ENCODE results near the gene ZIC1. TPM values are rescaled to one million over a fixed set of nuclear protein-coding genes. Genes with fewer than 3 reads are reported as not detected.

The ZIC1 gene
- not detected for total RNA-seq

GRCh38 chr3:147409143-147410115, at the start of gene ZIC1:
TSS of gene ZIC1 (plus strand) at chr3:147409365. CDS start at chr3:147410113, 748 bp downstream.
- Mint-ChIP-seq H3K27me3 (peaks cover 80% of the 10 kb centered on the region), H3K4me1 (ENCODE audit: low read depth) (peaks cover 25% of the 10 kb centered on the region), H3K36me3 (peaks cover 30% of the 10 kb centered on the region), H3K27ac (peak within 1 kb of the TSS; percentile 16), H3K9me3 (peaks cover 11% of the 10 kb centered on the region), H3K4me3 (no peak within 1 kb of the TSS)
- DNase-seq, result no peak
- CTCF ChIA-PET, result no interaction called here
- intact Hi-C loops (cut with micrococcal nuclease), result loop anchor here (2.0 to 5.0 kb wide), 3 partner anchors 21 to 52 kb away; no protein-coding TSS in a partner anchor
- POLR2A ChIA-PET, result no interaction called here

- Mint-ChIP-seq H3K4me1 (ENCODE audit: low read depth) (no peaks in the 10 kb centered on the region), H3K36me3 (peaks cover 2% of the 10 kb centered on the region), H3K4me3 (no peak overlapping the region), H3K27me3 (peaks cover 59% of the 10 kb centered on the region), H3K27ac (no peak overlapping the region), H3K9me3 (peaks cover 4% of the 10 kb centered on the region)
- DNase-seq, result no peak
- ChIA-PET POLR2A (no interaction called here), CTCF (no interaction called here)
- intact Hi-C loops (cut with micrococcal nuclease), result no loop called here
These were observed 49.1 kb upstream of the ZIC1 start for GRCh38 chr3:147360051-147360439.

DNA sequence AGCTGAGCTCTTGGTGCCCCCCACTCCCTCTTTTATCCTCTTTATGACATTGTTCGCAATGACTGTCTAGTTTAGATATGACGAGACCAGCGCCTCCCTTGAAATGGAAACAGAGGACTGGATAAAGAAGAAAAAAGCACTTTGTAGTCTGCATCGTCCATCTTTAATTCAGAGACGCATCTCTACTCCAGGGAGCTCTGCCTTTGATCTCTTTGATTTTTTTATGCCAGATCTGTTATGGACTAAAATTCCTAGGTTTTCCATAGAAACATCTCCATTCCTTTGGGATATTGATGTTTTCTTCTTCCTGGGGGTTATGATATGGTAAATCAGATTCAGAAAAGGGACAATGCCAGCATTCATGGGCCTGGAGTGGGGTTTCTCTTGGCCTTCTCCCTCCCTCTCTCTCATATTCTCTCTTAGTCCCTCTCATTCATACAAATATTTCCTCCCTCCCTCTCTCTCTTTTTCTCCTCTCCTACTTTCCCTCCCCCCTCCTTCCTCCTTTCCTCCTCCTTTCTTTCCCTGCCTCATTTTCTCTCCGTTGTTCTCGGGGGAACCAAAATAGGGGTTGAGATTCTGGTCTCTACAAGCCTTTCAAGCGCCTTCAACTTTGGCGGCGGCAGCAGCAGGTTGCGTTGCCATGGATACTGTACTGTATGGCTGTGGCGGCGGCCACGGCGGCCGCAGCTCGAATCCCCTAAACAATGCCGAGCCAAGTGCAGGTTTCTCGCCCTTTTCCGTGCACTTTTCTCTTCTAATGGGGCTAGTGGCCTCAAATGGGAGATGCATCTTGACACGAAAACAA, 48.3 kb upstream of the ZIC1 start:
- peaks cover 52% of the 10 kb centered on the region for H3K27me3 Mint-ChIP-seq
- H3K4me3 Mint-ChIP-seq, result no peak overlapping the region
- no peaks in the 10 kb centered on the region for H3K4me1 Mint-ChIP-seq (ENCODE audit: low read depth)
- H3K27ac Mint-ChIP-seq, result no peak overlapping the region
- H3K36me3 Mint-ChIP-seq, result peaks cover 2% of the 10 kb centered on the region
- ChIA-PET CTCF (no interaction called here), POLR2A (no interaction called here)
- H3K9me3 Mint-ChIP-seq, result peaks cover 2% of the 10 kb centered on the region
- intact Hi-C loops (cut with micrococcal nuclease), result no loop called here
- no peak for DNase-seq

DNA sequence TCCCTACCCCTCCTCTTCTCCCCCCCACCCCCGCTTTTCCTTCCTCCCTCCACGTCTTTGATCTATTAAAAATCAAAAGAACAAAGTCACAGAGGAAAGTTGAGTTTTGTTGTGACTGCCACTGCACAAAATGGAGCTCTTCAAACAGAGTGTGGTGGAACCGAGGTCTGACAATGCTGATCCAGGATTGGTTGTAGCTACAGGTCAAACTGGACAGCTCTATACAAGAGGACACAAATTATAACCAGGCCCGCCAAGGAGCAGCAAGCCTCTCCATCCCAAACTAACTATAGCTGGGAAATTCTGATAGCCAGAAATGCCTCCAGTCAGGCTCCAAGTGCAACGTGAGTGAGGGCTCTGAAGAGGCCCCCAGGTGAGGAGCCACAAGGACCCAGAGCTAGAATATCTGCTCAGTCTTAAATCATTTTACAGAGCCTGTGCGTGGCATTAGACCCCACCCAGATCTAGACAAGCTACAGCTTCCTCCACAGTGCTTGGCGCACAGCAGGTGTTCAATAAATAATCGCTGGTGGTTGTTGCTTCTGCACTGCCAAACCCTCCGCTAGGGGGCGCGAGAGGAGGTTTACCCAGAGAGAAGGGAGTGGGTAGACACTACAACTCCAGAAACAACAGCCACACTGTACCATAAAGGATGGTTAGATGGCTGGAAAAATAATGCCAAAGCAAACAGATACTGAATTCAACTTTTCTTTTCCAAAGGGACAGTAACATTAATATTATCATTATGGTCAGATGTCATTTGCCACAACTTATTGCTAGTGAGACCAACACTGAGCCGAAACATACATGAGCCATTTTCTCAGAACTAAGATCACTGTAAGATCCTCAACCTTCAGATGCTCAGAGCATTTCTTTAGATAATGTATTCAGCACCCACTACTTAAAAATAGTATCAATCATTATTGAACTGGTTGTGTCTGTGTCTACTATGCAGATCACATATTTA, 47.4 kb upstream of the ZIC1 start:
- H3K4me3 Mint-ChIP-seq, result no peak overlapping the region
- CTCF ChIA-PET, result no interaction called here
- peaks cover 2% of the 10 kb centered on the region for H3K36me3 Mint-ChIP-seq
- H3K4me1 Mint-ChIP-seq (ENCODE audit: low read depth), result no peaks in the 10 kb centered on the region
- POLR2A ChIA-PET, result no interaction called here
- H3K9me3 Mint-ChIP-seq, result peaks cover 2% of the 10 kb centered on the region
- H3K27ac Mint-ChIP-seq, result no peak overlapping the region
- peak; percentile 62 for DNase-seq
- peaks cover 44% of the 10 kb centered on the region for H3K27me3 Mint-ChIP-seq
- intact Hi-C loops (cut with micrococcal nuclease), result no loop called here

GRCh38 chr3:147364771-147365170, 44.4 kb upstream of the ZIC1 start:
- Mint-ChIP-seq H3K27me3 (peaks cover 45% of the 10 kb centered on the region), H3K4me1 (ENCODE audit: low read depth) (no peaks in the 10 kb centered on the region), H3K4me3 (no peak overlapping the region), H3K36me3 (no peaks in the 10 kb centered on the region), H3K9me3 (peaks cover 2% of the 10 kb centered on the region), H3K27ac (no peak overlapping the region)
- ChIA-PET CTCF (no interaction called here), POLR2A (no interaction called here)
- intact Hi-C loops (cut with micrococcal nuclease), result no loop called here
- DNase-seq, result no peak

DNA sequence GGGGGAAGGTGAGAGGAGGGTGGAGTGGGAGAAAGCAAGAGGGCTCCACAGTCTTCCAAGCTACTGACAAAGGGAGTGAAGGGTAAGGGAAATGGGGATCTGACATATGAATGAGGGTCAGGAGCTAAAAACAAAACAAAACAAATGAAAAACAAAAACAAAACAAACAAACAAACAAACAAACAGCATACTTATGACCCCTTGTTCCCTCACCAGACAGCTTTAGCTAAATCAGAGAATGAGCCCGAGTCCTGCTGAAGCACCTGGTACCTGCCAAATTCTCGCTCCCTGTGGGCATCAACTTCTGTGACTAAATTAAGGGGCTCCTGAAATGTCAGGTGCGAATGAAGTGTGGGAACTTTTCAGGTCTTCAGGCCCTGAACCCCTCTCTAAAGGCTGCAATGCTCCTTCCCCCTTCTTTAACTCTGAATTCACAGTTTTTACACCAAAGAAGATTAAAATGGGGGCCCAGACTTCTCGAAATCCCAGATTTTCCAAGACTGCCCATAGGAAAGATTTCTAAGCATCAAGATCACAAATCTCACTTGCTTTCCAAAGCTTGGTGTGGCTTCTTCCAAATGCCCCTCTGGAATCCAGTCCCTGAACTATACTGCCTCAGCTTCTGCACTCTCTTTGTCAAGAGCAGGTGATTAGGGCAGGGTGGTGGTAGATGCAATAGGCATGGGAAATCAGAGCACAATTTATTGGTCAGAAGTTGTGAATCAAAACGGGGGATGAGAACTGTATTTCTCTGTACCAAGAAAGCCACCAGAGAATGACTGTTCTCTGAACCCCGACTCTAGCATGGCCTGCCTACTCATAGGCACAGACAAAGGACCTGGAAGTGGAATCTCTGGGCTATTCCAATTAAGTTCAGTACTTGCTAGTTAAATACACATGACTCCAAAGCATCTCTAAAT, 43.7 kb upstream of the ZIC1 start:
- Mint-ChIP-seq H3K4me1 (ENCODE audit: low read depth) (no peaks in the 10 kb centered on the region), H3K27ac (no peak overlapping the region), H3K9me3 (peaks cover 2% of the 10 kb centered on the region), H3K4me3 (no peak overlapping the region), H3K27me3 (peaks cover 45% of the 10 kb centered on the region), H3K36me3 (no peaks in the 10 kb centered on the region)
- intact Hi-C loops (cut with micrococcal nuclease), result no loop called here
- ChIA-PET CTCF (no interaction called here), POLR2A (no interaction called here)
- DNase-seq, result no peak

DNA sequence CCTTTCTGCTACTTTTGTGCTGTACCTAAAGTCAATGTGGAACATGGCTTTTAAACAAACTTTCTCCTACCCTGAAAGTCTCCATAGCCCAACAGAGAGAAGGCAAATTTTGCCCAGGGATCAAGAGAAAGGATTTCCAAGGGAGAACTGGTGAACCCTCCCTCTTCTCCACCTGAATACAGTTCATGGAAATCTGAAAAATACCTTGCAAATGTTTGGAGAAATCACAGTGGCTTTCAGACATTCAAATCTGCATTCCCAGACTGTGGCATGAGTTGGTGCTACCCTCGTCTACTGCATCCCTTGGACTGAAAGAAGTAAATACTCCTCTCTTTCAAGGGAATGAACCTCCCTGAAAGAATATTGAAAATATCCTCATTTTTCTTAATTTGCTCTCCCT, 41.5 kb upstream of the ZIC1 start:
- ChIA-PET CTCF (no interaction called here), POLR2A (no interaction called here)
- Mint-ChIP-seq H3K27ac (no peak overlapping the region), H3K9me3 (peaks cover 3% of the 10 kb centered on the region), H3K4me3 (no peak overlapping the region), H3K4me1 (ENCODE audit: low read depth) (no peaks in the 10 kb centered on the region), H3K36me3 (peaks cover 3% of the 10 kb centered on the region), H3K27me3 (peaks cover 51% of the 10 kb centered on the region)
- DNase-seq, result no peak
- intact Hi-C loops (cut with micrococcal nuclease), result no loop called here

- H3K27me3 Mint-ChIP-seq, result peaks cover 54% of the 10 kb centered on the region
- DNase-seq, result no peak
- peaks cover 3% of the 10 kb centered on the region for H3K36me3 Mint-ChIP-seq
- peaks cover 3% of the 10 kb centered on the region for H3K9me3 Mint-ChIP-seq
- H3K27ac Mint-ChIP-seq, result no peak overlapping the region
- ChIA-PET CTCF (no interaction called here), POLR2A (no interaction called here)
- intact Hi-C loops (cut with micrococcal nuclease), result no loop called here
- no peak overlapping the region for H3K4me3 Mint-ChIP-seq
- no peaks in the 10 kb centered on the region for H3K4me1 Mint-ChIP-seq (ENCODE audit: low read depth)
These were observed 41.0 kb upstream of the ZIC1 start for GRCh38 chr3:147368151-147368550.

DNA sequence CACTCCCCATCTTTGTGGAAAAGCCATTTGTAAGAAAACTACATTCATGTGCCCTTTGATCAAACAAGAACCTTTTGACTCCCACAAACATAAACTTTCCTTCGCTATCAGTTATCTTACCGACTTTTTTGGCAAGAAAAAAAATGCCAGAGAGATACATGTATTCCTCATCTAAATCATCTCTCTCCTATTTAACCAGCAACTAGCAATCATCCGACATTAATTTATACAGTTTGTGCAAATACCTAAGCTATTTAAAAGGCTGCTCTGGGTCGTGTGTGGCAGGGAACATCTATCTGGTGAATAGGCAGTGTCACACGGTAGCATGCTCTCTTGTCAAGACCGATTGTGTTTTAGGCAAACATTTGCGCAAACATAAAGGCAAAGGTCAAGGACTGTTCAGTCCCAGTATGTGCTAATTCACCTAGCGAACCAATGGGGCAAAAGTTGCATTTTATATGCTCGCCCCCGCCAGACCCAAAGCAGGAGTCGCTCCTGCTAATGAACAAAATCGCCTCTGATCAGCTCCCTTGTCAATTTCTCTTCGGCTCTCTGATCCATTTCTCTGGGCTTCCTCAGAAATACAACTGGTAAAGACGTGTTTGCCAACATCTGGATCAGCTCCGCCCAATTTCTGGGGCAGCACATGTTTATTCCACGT, 40.5 kb upstream of the ZIC1 start:
- H3K4me3 Mint-ChIP-seq, result no peak overlapping the region
- no peak for DNase-seq
- intact Hi-C loops (cut with micrococcal nuclease), result no loop called here
- H3K27me3 Mint-ChIP-seq, result peaks cover 58% of the 10 kb centered on the region
- no peaks in the 10 kb centered on the region for H3K4me1 Mint-ChIP-seq (ENCODE audit: low read depth)
- no peak overlapping the region for H3K27ac Mint-ChIP-seq
- H3K9me3 Mint-ChIP-seq, result peaks cover 3% of the 10 kb centered on the region
- peaks cover 3% of the 10 kb centered on the region for H3K36me3 Mint-ChIP-seq
- ChIA-PET POLR2A (no interaction called here), CTCF (no interaction called here)

- POLR2A ChIA-PET, result no interaction called here
- no peak overlapping the region for H3K27ac Mint-ChIP-seq
- no peaks in the 10 kb centered on the region for H3K4me1 Mint-ChIP-seq (ENCODE audit: low read depth)
- peaks cover 3% of the 10 kb centered on the region for H3K36me3 Mint-ChIP-seq
- peaks cover 3% of the 10 kb centered on the region for H3K9me3 Mint-ChIP-seq
- DNase-seq, result no peak
- H3K27me3 Mint-ChIP-seq, result peaks cover 59% of the 10 kb centered on the region
- intact Hi-C loops (cut with micrococcal nuclease), result no loop called here
- no peak overlapping the region for H3K4me3 Mint-ChIP-seq
- CTCF ChIA-PET, result no interaction called here
These were observed 39.9 kb upstream of the ZIC1 start for GRCh38 chr3:147369231-147369630.

DNA sequence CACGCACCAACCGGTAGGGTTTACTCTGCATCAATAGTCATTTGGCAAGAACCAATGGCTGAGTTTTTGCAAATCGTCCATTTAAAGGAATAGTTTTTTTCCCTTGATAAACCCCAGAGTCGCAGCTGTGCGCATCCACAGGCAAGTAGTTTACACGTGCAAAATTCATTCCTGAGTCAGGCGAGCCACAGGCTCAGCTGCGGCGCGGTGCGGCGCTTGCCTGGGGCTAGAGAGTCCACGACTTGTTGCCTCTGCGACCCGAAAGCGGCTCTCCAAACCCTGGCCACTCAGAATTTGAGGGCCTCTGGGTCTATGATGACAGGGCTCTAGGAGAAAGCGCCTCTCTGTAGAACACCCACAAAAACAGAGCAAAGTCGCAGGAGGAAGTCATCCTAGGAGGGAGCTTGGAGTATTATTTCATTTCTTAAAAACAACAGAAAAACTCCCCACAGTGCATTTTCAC, 39.5 kb upstream of the ZIC1 start:
- Mint-ChIP-seq H3K4me1 (ENCODE audit: low read depth) (no peaks in the 10 kb centered on the region), H3K9me3 (peaks cover 3% of the 10 kb centered on the region), H3K4me3 (no peak overlapping the region), H3K27me3 (peaks cover 59% of the 10 kb centered on the region), H3K36me3 (peaks cover 3% of the 10 kb centered on the region), H3K27ac (no peak overlapping the region)
- DNase-seq, result no peak
- intact Hi-C loops (cut with micrococcal nuclease), result loop anchor here (5.0 kb wide), 1 partner anchor 43 kb away; no protein-coding TSS in a partner anchor
- ChIA-PET POLR2A (no interaction called here), CTCF (no interaction called here)

Measured in activated CD4-positive, alpha-beta memory T cell treated with anti-CD3 and anti-CD28 coated beads for 36 hours (primary cell).